ENCODE measurements around the gene SCG5. TPM values are rescaled to one million over a fixed set of nuclear protein-coding genes. Genes with fewer than 3 reads are reported as not detected.

Gene SCG5
- total RNA-seq, 1 experiment from 2014 or later: 23.9 TPM

DNA sequence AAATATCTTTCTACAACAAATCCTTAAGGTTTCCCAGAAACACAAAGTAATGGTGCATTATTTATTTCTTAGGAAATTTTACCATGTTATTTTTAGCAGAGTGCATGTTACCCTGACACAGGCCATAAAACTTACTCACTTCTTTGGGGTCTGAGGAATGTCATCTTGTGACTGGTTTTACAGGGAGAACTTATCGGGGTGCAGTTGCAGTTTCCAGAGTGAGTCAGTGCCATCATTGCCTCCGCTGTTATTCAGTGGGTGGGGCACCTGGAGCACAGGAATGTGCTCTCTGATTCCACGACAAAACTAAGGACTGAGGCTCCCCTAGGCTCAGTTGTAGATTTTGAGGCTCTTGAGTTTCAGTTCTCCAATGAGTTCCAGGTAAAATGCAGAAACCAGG lies 65.2 kb downstream of the SCG5 start:
- H3K27me3 Mint-ChIP-seq (ENCODE audit: low read depth): peaks cover 17% of the 10 kb centered on the region
- H3K23me2 ChIP-seq (ENCODE audit: insufficient read length, low read depth, low read length, poor library complexity, severe bottlenecking): no peaks in the 10 kb centered on the region
- no peak overlapping the region for H3K9ac ChIP-seq (ENCODE audit: extremely low read depth, insufficient read length, low read length)
- no peaks in the 10 kb centered on the region; a peak in 1 of 7 replicates for H3K36me3 Mint-ChIP-seq (ENCODE audit: insufficient read depth in 1 of 3, low read depth in 3 of 3)
- H3K27ac ChIP-seq (ENCODE audit: insufficient read length, low read depth, low read length): no peak overlapping the region
- no peak overlapping the region for H3K4me2 ChIP-seq (ENCODE audit: insufficient read depth, insufficient read length, low read length)
- H2AK5ac ChIP-seq (ENCODE audit: insufficient read length, low read length): no peak overlapping the region
- H4K8ac ChIP-seq (replicated peaks; ENCODE audit: insufficient read length, low read depth, low read length): no peak overlapping the region
- no peaks in the 10 kb centered on the region for H3K79me2 ChIP-seq (ENCODE audit: insufficient read depth, low read length)
- no peak overlapping the region for H2BK120ac ChIP-seq (ENCODE audit: low read depth, low read length, poor library complexity, severe bottlenecking)
- H3K23ac ChIP-seq (ENCODE audit: insufficient read length, low read depth, low read length): no peak overlapping the region
- TF ChIP-seq, protein P1, sequence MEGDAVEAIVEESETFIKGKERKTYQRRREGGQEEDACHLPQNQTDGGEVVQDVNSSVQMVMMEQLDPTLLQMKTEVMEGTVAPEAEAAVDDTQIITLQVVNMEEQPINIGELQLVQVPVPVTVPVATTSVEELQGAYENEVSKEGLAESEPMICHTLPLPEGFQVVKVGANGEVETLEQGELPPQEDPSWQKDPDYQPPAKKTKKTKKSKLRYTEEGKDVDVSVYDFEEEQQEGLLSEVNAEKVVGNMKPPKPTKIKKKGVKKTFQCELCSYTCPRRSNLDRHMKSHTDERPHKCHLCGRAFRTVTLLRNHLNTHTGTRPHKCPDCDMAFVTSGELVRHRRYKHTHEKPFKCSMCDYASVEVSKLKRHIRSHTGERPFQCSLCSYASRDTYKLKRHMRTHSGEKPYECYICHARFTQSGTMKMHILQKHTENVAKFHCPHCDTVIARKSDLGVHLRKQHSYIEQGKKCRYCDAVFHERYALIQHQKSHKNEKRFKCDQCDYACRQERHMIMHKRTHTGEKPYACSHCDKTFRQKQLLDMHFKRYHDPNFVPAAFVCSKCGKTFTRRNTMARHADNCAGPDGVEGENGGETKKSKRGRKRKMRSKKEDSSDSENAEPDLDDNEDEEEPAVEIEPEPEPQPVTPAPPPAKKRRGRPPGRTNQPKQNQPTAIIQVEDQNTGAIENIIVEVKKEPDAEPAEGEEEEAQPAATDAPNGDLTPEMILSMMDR (conservative IDR thresholded peaks at IDR 0.05): no peak
- H2BK12ac ChIP-seq (ENCODE audit: insufficient read length, low read depth, low read length): no peak overlapping the region
- no peak overlapping the region for H2BK5ac ChIP-seq (ENCODE audit: insufficient read length, low read length)
- no peaks in the 10 kb centered on the region for H3K79me1 ChIP-seq (ENCODE audit: insufficient read depth, low read depth, low read length, poor library complexity, severe bottlenecking)
- no peaks in the 10 kb centered on the region for H3K9me3 Mint-ChIP-seq
- H3K27me3 ChIP-seq (ENCODE audit: insufficient read depth, low read length): no peaks in the 10 kb centered on the region
- no peak overlapping the region for H3K56ac ChIP-seq (ENCODE audit: insufficient read length, low read depth, low read length)
- H3T11ph ChIP-seq (ENCODE audit: low read length): no peak overlapping the region
- H2AFZ ChIP-seq (ENCODE audit: low read length): no peak overlapping the region
- peaks cover 4 to 6% of the 10 kb centered on the region in 2 experiments; a peak in 3 of 4 replicates for H3K4me1 Mint-ChIP-seq
- DNase-seq: no peak
- no peak overlapping the region for H3K14ac ChIP-seq (ENCODE audit: insufficient read depth, low read length)
- WGBS (ENCODE audit: extremely low coverage, insufficient read length, low lambda C conversion rate): no CpG with 5 or more reads among the region's 3 CpGs
- H3K4me1 ChIP-seq (ENCODE audit: insufficient read depth, low read length): no peaks in the 10 kb centered on the region; the same call in 1 of the 2 replicates
- H3K4ac ChIP-seq (ENCODE audit: low read depth, low read length): no peak overlapping the region
- H3K18ac ChIP-seq (ENCODE audit: insufficient read length, low read depth, low read length): no peak overlapping the region
- H4K91ac ChIP-seq (ENCODE audit: insufficient read length, low read depth, low read length): no peak overlapping the region
- no peaks in the 10 kb centered on the region for H4K20me1 ChIP-seq (ENCODE audit: control insufficient read depth, insufficient read depth, insufficient read length)
- H3K9me3 ChIP-seq (ENCODE audit: control insufficient read depth, low read depth, low read length): no peaks in the 10 kb centered on the region
- no peak overlapping the region for H3K4me3 Mint-ChIP-seq
- no peak overlapping the region for H2BK20ac ChIP-seq (ENCODE audit: low read depth, low read length, poor library complexity, severe bottlenecking)
- no peak overlapping the region for H4K5ac ChIP-seq (ENCODE audit: insufficient read length, low read depth, low read length)
- no peak overlapping the region for H3K27ac Mint-ChIP-seq
- H2BK15ac ChIP-seq (ENCODE audit: low read depth, low read length): no peak overlapping the region

Measured in H9 (cell line).